H1 (cell line): ENCODE data around the gene CNNM2.

Source experiments
- EP300 ChIP-seq, 2 experiments: IDR thresholded peaks; 1 replicate in 1 of 2; 2 replicates in 1 of 2; pipeline ENCODE4 v1.6.1; 2011 to 2012; ENCODE audit warnings: low read depth in 2 of 2, low read length in 2 of 2, mild to moderate bottlenecking in 2 of 2, borderline replicate concordance in 1 of 2, inconsistent platforms in 1 of 2, moderate library complexity in 1 of 2
- POLR2A ChIP-seq, 2 experiments: IDR thresholded peaks; 1 replicate in 1 of 2; 2 replicates in 1 of 2; pipeline ENCODE4 v1.6.1; 2011; ENCODE audit warnings: low read depth in 2 of 2, low read length in 2 of 2, mild to moderate bottlenecking in 2 of 2; ENCODE audit errors: control extremely low read depth in 1 of 2
- POU5F1 ChIP-seq: IDR thresholded peaks from 2 replicates; pipeline ENCODE4 v1.6.1; 2011; ENCODE audit warnings: low read depth, mild to moderate bottlenecking, low read length, moderate library complexity
- SRF ChIP-seq: IDR thresholded peaks from 2 replicates; pipeline ENCODE4 v1.6.1; 2011; ENCODE audit warnings: mild to moderate bottlenecking, low read depth, low read length, moderate library complexity
- TEAD4 ChIP-seq: IDR thresholded peaks from 2 replicates; pipeline ENCODE4 v1.6.1; 2012; ENCODE audit warnings: low read depth, low read length, inconsistent platforms, mixed read lengths
- TF ChIP-seq, protein P1 (sequence below), 3 experiments: IDR thresholded peaks; 1 replicate in 2 of 3; 2 replicates in 1 of 3; pipeline versions ENCODE4 v1.5.1 to v1.6.1; 2011; ENCODE audit warnings: low read length in 3 of 3, mild to moderate bottlenecking in 3 of 3, inconsistent platforms in 2 of 3, low read depth in 1 of 3, moderate library complexity in 1 of 3; ENCODE audit not compliant: insufficient read depth in 1 of 3; ENCODE audit errors: control extremely low read depth in 1 of 3
- TF ChIP-seq, protein P2 (sequence below): IDR thresholded peaks from 2 replicates; pipeline ENCODE4 v1.6.1; 2012; ENCODE audit warnings: inconsistent platforms

DNA sequence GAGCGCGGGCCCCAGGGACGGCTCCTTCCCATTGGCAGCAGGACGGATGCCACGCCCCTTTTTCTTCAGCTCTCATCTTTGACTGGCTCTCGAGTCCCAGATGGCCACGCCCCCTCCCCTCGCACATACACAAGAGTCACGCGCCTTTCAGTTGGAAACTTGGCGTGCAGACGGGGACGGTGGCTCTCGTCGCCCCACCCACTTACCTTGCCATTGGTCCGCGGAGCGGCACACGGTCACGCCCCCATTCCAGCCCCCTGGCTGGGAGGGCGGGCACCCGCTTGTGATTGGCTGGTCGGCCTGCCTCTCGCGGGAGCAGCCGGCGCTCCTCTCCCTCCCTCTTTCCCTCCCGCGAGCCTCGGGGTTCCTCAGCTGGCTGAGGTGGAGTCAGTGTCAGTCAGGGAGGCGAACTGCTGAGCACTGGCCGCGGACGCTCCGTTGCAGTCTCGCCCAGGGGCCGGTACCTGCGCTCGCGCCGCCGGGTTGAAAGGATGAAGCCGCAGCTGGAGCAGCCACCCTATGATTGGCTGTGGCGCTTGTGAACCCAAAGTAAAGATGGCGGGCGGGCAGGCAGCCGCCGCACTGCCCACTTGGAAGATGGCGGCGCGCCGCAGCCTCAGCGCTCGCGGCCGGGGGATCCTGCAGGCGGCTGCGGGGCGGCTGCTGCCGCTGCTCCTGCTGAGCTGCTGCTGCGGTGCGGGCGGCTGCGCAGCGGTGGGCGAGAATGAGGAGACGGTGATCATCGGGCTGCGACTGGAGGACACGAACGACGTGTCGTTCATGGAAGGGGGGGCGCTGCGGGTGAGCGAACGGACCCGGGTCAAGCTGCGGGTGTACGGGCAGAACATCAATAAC is at the start of gene CNNM2:
- TF ChIP-seq, protein P1, sequence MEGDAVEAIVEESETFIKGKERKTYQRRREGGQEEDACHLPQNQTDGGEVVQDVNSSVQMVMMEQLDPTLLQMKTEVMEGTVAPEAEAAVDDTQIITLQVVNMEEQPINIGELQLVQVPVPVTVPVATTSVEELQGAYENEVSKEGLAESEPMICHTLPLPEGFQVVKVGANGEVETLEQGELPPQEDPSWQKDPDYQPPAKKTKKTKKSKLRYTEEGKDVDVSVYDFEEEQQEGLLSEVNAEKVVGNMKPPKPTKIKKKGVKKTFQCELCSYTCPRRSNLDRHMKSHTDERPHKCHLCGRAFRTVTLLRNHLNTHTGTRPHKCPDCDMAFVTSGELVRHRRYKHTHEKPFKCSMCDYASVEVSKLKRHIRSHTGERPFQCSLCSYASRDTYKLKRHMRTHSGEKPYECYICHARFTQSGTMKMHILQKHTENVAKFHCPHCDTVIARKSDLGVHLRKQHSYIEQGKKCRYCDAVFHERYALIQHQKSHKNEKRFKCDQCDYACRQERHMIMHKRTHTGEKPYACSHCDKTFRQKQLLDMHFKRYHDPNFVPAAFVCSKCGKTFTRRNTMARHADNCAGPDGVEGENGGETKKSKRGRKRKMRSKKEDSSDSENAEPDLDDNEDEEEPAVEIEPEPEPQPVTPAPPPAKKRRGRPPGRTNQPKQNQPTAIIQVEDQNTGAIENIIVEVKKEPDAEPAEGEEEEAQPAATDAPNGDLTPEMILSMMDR (IDR thresholded peaks at IDR 0.05; ENCODE audit: control extremely low read depth in 1 of 3, insufficient read depth in 1 of 3, low read depth in 1 of 3, low read length in 3 of 3) = no peak
- TF ChIP-seq EP300 (IDR thresholded peaks at IDR 0.05; ENCODE audit: borderline replicate concordance in 1 of 2, low read depth in 2 of 2, low read length in 2 of 2) (no peak), POLR2A (IDR thresholded peaks at IDR 0.05; ENCODE audit: control extremely low read depth in 1 of 2, low read depth in 2 of 2, low read length in 2 of 2) (peak in 1 of 2 experiments; percentile 59; a peak in 2 of 3 replicates), SRF (no peak), POU5F1 (no peak), TEAD4 (peak; percentile 79)
- TF ChIP-seq, protein P2, sequence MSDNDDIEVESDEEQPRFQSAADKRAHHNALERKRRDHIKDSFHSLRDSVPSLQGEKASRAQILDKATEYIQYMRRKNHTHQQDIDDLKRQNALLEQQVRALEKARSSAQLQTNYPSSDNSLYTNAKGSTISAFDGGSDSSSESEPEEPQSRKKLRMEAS = peak; percentile 94
